ENCODE measurements around the gene OSBPL6. TPM values are rescaled to one million over a fixed set of nuclear protein-coding genes. Genes with fewer than 3 reads are reported as not detected.
A peak's percentile ranks its signal among the peaks of the same experiment; 100 is the strongest.

The OSBPL6 gene
- total and polyA plus RNA-seq, 9 of the 15 experiments (the other 6 are each of a cell fraction or from before 2014, with no cell fraction given) = 3.4 to 12.7 (median 9.3) TPM

DNA sequence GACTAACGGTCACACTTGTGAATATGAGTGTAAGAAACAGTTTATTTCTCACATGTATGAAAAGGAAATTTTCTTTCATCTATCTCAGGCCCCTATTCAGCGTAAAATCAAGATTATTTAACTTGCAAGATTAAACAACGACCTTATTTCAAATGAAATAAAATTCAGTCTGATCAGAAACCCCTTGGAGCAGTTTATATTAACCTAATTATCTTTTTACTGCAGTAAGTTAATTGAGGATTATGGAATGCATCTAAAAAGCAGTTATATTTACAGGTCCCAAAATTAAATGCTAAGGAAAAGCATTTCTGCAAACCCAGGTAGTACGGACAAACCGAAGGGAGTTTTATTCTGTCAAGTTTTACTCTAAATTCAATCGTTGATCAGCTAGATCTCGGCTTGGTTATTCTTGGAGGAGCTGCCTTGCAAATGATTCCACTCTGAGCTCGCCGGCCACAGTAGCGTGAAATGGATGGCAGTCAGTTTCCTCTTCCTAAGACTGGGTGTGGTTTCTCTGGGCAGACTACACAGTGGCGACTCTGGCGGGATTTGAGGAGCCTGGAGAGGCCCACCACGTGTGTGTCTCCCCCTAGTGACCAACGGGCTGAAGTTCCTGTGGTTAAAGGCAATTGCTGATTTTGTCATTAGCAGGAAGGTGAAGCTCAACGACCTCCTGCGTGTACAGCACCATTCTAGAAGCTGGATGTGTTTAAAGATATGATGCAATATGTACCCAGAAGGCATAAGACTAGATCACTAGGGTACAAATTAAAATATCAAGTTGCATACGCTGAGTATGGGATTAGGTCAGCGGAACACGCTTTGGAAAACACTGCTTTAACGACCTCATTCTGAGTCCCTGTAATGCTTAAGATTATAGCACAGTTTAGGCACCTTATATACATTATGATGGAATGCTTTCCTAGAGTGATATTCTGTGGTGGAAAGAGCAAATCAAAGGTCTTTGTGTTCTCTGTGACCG, 220.2 kb downstream of the OSBPL6 start (continued):
- peak; percentile 89 for TF ChIP-seq KDM5B (IDR thresholded peaks at IDR 0.05; ENCODE audit: insufficient replicate concordance, low read depth, low read length)
- TF ChIP-seq, protein P1, sequence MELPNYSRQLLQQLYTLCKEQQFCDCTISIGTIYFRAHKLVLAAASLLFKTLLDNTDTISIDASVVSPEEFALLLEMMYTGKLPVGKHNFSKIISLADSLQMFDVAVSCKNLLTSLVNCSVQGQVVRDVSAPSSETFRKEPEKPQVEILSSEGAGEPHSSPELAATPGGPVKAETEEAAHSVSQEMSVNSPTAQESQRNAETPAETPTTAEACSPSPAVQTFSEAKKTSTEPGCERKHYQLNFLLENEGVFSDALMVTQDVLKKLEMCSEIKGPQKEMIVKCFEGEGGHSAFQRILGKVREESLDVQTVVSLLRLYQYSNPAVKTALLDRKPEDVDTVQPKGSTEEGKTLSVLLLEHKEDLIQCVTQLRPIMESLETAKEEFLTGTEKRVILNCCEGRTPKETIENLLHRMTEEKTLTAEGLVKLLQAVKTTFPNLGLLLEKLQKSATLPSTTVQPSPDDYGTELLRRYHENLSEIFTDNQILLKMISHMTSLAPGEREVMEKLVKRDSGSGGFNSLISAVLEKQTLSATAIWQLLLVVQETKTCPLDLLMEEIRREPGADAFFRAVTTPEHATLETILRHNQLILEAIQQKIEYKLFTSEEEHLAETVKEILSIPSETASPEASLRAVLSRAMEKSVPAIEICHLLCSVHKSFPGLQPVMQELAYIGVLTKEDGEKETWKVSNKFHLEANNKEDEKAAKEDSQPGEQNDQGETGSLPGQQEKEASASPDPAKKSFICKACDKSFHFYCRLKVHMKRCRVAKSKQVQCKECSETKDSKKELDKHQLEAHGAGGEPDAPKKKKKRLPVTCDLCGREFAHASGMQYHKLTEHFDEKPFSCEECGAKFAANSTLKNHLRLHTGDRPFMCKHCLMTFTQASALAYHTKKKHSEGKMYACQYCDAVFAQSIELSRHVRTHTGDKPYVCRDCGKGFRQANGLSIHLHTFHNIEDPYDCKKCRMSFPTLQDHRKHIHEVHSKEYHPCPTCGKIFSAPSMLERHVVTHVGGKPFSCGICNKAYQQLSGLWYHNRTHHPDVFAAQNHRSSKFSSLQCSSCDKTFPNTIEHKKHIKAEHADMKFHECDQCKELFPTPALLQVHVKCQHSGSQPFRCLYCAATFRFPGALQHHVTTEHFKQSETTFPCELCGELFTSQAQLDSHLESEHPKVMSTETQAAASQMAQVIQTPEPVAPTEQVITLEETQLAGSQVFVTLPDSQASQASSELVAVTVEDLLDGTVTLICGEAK (IDR thresholded peaks at IDR 0.05) = no peak
- TF ChIP-seq, protein P1 (CRISPR knock-in tag; IDR thresholded peaks at IDR 0.05) = no peak
- TF ChIP-seq ELF2 (CRISPR knock-in tag; IDR thresholded peaks at IDR 0.05) = no peak
- TF ChIP-seq SMAD1 (IDR thresholded peaks at IDR 0.05; ENCODE audit: low read depth, low read length, partially characterized antibody) = peak; percentile 62
- no peak for TF ChIP-seq ZNF212 (CRISPR knock-in tag; IDR thresholded peaks at IDR 0.05)
- TF ChIP-seq CSDE1 (IDR thresholded peaks at IDR 0.05) = no peak; a peak in 2 of 4 replicates
- no peak for TF ChIP-seq ZNF76 (CRISPR knock-in tag; IDR thresholded peaks at IDR 0.05; ENCODE audit: borderline replicate concordance)
- TF ChIP-seq ZNF217 (CRISPR knock-in tag; IDR thresholded peaks at IDR 0.05) = no peak
- 0 out of 2 replicates have a peak, but pooled peaks have one; percentile 71 for TF ChIP-seq NR2C2 (CRISPR knock-in tag; IDR thresholded peaks at IDR 0.05)
- no peak for TF ChIP-seq NR2C2 (tag; IDR thresholded peaks at IDR 0.05)
- no peak for TF ChIP-seq KLF10 (CRISPR knock-in tag; IDR thresholded peaks at IDR 0.05)
- peak; percentile 98 for TF ChIP-seq ZSCAN32 (CRISPR knock-in tag; IDR thresholded peaks at IDR 0.05)
- no peak for TF ChIP-seq IFI16 (CRISPR knock-in tag; IDR thresholded peaks at IDR 0.05)
- TF ChIP-seq TAF15 (IDR thresholded peaks at IDR 0.05; ENCODE audit: low read depth, low read length) = no peak
- TF ChIP-seq PTTG1 (tag; IDR thresholded peaks at IDR 0.05; ENCODE audit: low read depth) = no peak
- no peak for TF ChIP-seq YBX1 (IDR thresholded peaks at IDR 0.05)
- TF ChIP-seq TAF7 (tag; IDR thresholded peaks at IDR 0.05) = no peak
- TF ChIP-seq RHOXF2B (CRISPR knock-in tag; conservative IDR thresholded peaks at IDR 0.05) = no peak
